Small intestine (tissue), 16 donors: ENCODE measurements around the gene RABEP2. TPM values are rescaled to one million over a fixed set of nuclear protein-coding genes. Genes with fewer than 3 reads are reported as not detected.
A peak's percentile ranks its signal among the peaks of the same experiment; 100 is the strongest.
"Not testable (repeated sequence)": the region's sequence is repeated elsewhere in the genome, so short reads cannot be mapped to it uniquely, and the experiment has no call there.

Experiments
- DNase-seq, 2 donors: peaks; one replicate each; pipeline versions ENCODE4 v3.0.0 to v3.0.0-alpha.2; 2013
- FAIRE-seq: peaks from 2 replicates; lab custom pipeline; 2012; peaks lifted over from hg19 to GRCh38; lab: Jason Lieb, UNC
- H3K27ac ChIP-seq, 3 donors: one replicate each; pipeline ENCODE4 v1.5.1; 2013; ENCODE audit warnings: low read length in 2 of 3, mild to moderate bottlenecking in 2 of 3, control low read depth in 1 of 3, inconsistent platforms in 1 of 3, low read depth in 1 of 3, moderate library complexity in 1 of 3
- H3K27me3 ChIP-seq, 3 donors: one replicate each; pipeline ENCODE4 v1.6.1; 2013; ENCODE audit warnings: low read length in 3 of 3, inconsistent platforms in 1 of 3; ENCODE audit not compliant: control insufficient read depth in 3 of 3, insufficient read depth in 3 of 3
- H3K36me3 ChIP-seq, 3 donors: one replicate each; pipeline ENCODE4 v1.6.1; 2013; ENCODE audit warnings: low read length in 3 of 3, inconsistent platforms in 1 of 3, low read depth in 1 of 3, mild to moderate bottlenecking in 1 of 3, moderate library complexity in 1 of 3; ENCODE audit not compliant: control insufficient read depth in 3 of 3, insufficient read depth in 2 of 3
- H3K4me1 ChIP-seq, 3 donors: one replicate each; pipeline ENCODE4 v1.6.1; 2013; ENCODE audit warnings: low read length in 2 of 3, inconsistent platforms in 1 of 3, low read depth in 1 of 3, mild to moderate bottlenecking in 1 of 3, moderate library complexity in 1 of 3; ENCODE audit not compliant: control insufficient read depth in 3 of 3, insufficient read depth in 2 of 3
- H3K4me3 ChIP-seq, 3 donors: one replicate each; pipeline ENCODE4 v1.5.1; 2013; ENCODE audit warnings: low read length in 3 of 3, control low read depth in 1 of 3, inconsistent platforms in 1 of 3, low read depth in 1 of 3, mild to moderate bottlenecking in 1 of 3, moderate library complexity in 1 of 3
- H3K9me3 ChIP-seq, 2 donors: one replicate each; pipeline ENCODE4 v1.6.1; 2013; ENCODE audit warnings: low read depth in 1 of 2, low read length in 1 of 2; ENCODE audit not compliant: control insufficient read depth in 2 of 2, insufficient read depth in 1 of 2
- WGBS, 3 donors: extraction: QIAGEN DNeasy Blood & Tissue Kit; methylation state at CpG; one replicate each; pipeline ENCODE4 v1.1.7; 2013; 5-methylcytosine and 5-hydroxymethylcytosine counted together
- long read RNA-seq, 10 donors: transcript quantifications; one replicate each; lab custom pipeline, GENCODE V29; 2026
- polyA plus RNA-seq, 4 donors: library from polyadenylated mRNA; stranded (reverse) in 3 of 4; unstranded in 1 of 4; fragments of 200-250 nt in 3 of 4; fragments of 120-200 nt in 1 of 4; gene quantifications; one replicate each; pipeline versions ENCODE4 v1.2.1 to v1.2.3, GENCODE V29; 2013
- donor health status: healthy with polysubstance abuse.
- donor health status: control.
- donor health status: control.
- donor health status: Bipolar disorder and iron deficiency.
- donor health status: healthy.

RABEP2 gene, protein sequence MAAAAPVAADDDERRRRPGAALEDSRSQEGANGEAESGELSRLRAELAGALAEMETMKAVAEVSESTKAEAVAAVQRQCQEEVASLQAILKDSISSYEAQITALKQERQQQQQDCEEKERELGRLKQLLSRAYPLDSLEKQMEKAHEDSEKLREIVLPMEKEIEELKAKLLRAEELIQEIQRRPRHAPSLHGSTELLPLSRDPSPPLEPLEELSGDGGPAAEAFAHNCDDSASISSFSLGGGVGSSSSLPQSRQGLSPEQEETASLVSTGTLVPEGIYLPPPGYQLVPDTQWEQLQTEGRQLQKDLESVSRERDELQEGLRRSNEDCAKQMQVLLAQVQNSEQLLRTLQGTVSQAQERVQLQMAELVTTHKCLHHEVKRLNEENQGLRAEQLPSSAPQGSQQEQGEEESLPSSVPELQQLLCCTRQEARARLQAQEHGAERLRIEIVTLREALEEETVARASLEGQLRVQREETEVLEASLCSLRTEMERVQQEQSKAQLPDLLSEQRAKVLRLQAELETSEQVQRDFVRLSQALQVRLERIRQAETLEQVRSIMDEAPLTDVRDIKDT
- polyA plus RNA-seq = 10 to 100 TPM; 26.5 to 55.7 (median 29.8) TPM
- long read RNA-seq, donor 1 = 0 reads
- long read RNA-seq, donor 2, partial matches to known transcripts = 6 of 6 reads
- long read RNA-seq, donor 2, other reads (novel, unspliced or antisense) = 0 of 6 reads
- long read RNA-seq, donor 3, partial matches to known transcripts = 0 of 2 reads
- long read RNA-seq, donor 3, other reads (novel, unspliced or antisense) = 0 of 2 reads
- long read RNA-seq, donor 4 = 0 reads
- long read RNA-seq, donor 5, partial matches to known transcripts = 7 of 7 reads
- long read RNA-seq, donor 5, other reads (novel, unspliced or antisense) = 0 of 7 reads
- long read RNA-seq, donor 6, partial matches to known transcripts = 0 of 3 reads
- long read RNA-seq, donor 6, other reads (novel, unspliced or antisense) = 0 of 3 reads
- long read RNA-seq, donor 7, partial matches to known transcripts = 0 of 7 reads
- long read RNA-seq, donor 7, other reads (novel, unspliced or antisense) = 6 of 7 reads
- long read RNA-seq, donor 8 = 0 reads
- long read RNA-seq, donor 9 = 0 reads
- long read RNA-seq, donor 10, partial matches to known transcripts = 19 of 20 reads
- long read RNA-seq, donor 10, other reads (novel, unspliced or antisense) = 0 of 20 reads

DNA sequence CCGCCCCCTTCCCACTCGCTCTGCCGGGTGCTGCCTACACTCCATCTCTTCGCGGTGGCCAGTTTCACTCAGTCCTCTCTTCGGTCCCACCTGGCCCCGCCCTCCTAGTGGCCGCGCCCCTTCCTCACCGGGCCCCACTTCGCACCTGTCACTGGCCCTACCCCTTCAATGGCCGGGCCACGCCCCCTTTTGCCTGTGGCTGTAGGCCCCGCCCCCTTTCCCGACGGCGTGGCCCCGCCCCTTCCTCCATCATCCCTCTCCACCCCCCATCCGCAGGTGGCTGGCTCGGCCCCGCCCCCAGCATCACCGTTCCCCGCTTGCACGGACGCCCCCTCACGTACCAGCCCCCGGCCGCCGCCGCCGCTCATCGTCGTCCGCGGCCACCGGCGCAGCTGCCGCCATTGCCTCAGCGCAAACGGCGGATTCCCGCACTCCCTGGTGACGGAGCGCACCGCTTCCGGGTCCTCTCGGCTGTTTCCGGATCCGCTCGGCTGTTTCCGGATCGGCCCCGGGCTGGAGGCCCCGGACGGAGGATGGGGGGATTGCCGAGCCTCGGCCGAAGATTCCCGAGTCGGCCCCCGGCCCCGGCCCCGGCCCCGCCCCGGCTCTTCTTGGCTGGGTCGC lies at the start of gene RABEP2:
RABEP2 (minus strand) TSS at position 477 of the 624 bp plus-strand sequence; CDS start at position 402, 75 bp downstream.
- H3K27ac ChIP-seq = peak within 1 kb of the TSS; percentile 98 to 99 (median 98)
- peaks cover 0 to 20% (median under 1%) of the 10 kb centered on the region in 3 donors for H3K36me3 ChIP-seq
- peaks cover 0 to 16% (median 4%) of the 10 kb centered on the region in 3 donors for H3K4me1 ChIP-seq
- no peaks in the 10 kb centered on the region for H3K27me3 ChIP-seq
- H3K4me3 ChIP-seq = peak within 1 kb of the TSS; percentile 82 to 91 (median 86)
- H3K9me3 ChIP-seq = no peaks in the 10 kb centered on the region
- DNase-seq (peak; percentile 99), FAIRE-seq (no peak)
- 0 to 1% (median 1%) methylated on average over 50 to 66 of the region's 66 CpGs for WGBS, 3 donors

DNA sequence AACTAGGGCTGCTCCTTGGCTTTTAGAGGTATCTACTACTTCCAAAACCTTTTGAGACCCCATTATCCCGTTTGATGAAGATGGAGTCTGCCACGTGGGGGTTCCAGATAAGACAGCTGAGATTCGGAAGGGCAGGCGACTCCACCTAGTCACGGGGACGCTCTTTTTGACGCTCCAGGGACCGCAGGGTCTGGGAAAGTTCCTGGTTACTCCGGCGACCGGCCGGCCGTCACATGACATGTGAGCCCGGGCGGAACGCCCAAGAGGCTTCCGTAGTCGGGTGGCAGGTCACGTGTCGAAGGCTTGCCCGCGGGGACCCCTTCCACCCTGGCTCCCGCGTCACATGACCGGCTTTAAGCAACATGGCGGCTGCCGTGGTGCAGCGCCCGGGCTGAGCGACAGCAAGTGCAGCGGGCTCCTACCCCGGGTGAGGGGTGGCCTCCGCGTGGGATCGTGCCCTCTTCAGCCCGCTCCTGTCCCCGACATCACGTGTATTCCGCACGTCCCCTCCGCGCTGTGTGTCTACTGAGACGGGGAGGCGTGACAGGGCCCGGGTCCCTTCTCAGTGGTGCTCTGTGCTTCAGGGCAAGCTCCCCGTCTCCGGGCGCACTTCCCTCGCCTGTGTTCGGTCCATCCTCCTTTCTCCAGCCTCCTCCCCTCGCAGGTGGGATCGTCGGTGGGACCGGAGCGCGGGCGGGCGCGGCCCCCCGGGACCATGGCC lies 49.6 kb upstream of the RABEP2 start, which contains the start of gene SPNS1:
SPNS1 (plus strand) TSS at position 342 of the 721 bp plus-strand sequence; CDS start at position 716, 374 bp downstream.
- Histone ChIP-seq H3K4me1 (peaks cover 2 to 10% (median 5%) of the 10 kb centered on the region in 3 donors), H3K4me3 (peak within 1 kb of the TSS; percentile 74 to 94 (median 90)), H3K27ac (peak within 1 kb of the TSS; percentile 57 to 91 (median 85)), H3K27me3 (no peaks in the 10 kb centered on the region), H3K9me3 (no peaks in the 10 kb centered on the region), H3K36me3 (peaks cover 0 to 22% (median 0%) of the 10 kb centered on the region in 3 donors)
- DNase-seq (peak; percentile 96 to 97), FAIRE-seq (no peak)
- 0 to 1% (median 1%) methylated on average over 59 to 60 of the region's 60 CpGs for WGBS, 3 donors

DNA sequence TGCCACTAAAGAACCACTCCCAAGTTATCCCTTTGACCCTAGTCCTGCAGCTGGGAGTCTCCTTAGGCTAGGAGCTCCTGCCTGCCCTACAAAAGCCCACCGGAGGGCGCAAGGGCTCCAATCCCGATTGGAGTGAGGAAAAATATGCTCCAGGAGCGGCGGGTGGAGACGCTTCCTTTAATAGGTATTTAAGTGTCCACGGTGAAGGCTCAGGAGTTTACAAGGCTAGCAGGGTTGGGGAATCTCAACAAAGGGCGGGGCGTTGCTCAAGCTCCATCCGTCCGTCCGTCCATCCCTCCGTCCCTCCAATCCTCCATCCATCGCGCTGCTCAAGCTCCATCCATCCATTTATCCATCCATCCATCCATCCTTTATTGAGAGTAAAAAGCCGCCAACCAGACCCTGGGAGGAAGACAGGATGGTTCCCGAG lies 49.0 kb upstream of the RABEP2 start:
- peaks cover 0 to 17% (median 0%) of the 10 kb centered on the region in 3 donors for H3K36me3 ChIP-seq
- H3K9me3 ChIP-seq = no peaks in the 10 kb centered on the region
- peaks cover 2 to 10% (median 5%) of the 10 kb centered on the region in 3 donors for H3K4me1 ChIP-seq
- peak; percentile 53 to 75 for DNase-seq
- peak overlapping the region; percentile 39 to 94 (median 90) for H3K4me3 ChIP-seq
- 0 to 2% (median 1%) methylated on average over 17 of the region's 17 CpGs for WGBS, 3 donors
- H3K27me3 ChIP-seq = no peaks in the 10 kb centered on the region
- peak overlapping the region; percentile 57 to 91 (median 85) for H3K27ac ChIP-seq
- no peak for FAIRE-seq

DNA sequence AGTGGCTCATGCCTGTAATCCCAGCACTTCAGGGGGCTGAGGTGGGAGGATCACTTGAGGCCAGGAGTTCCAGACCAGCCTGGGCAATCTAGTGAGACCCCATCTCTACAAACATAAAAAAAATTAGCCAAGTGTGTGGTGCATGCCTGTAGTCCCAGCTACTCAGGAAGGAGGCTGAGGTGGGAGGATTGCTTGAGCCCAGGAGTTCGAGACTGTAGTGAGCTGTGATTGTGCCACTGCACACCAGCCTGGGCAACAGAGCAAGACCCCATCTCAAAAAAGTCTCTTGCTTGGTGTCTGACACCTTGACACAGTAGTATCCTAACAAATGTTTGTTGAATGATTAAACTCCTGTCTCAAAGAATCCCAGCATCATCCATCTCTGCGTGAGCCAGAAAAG lies 44.7 kb upstream of the RABEP2 start:
- not testable (repeated sequence) for FAIRE-seq, H3K9me3 ChIP-seq, H3K4me3 ChIP-seq, DNase-seq, H3K27ac ChIP-seq, H3K27me3 ChIP-seq, H3K4me1 ChIP-seq
- peaks cover 0 to 11% (median 4%) of the 10 kb centered on the region in 3 donors for H3K36me3 ChIP-seq
- 86 to 96% (median 89%) methylated on average over 2 of the region's 2 CpGs for WGBS, 3 donors

DNA sequence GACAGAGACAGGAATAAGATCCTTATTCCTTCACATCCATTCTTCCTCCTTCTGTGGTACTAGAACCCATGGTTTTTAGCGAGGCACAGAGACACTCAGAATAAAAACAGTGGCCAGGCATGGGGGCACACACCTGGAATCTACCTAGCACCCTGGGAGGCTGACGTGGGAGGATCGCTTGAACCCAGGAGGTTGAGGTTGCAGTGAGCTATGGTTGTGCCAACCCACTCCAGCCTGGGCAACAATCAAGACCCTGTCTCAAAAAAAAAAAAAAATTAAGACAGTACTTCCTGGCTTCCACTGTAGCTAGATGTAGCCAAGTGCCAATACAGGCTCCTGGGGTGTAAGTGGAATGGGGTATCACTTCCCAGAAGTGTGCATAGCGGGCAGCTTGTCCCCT lies 42.1 kb upstream of the RABEP2 start:
- DNase-seq = no peak
- no peaks in the 10 kb centered on the region for H3K4me1 ChIP-seq
- WGBS, 3 donors = 90 to 92% (median 91%) methylated on average over 4 of the region's 4 CpGs
- peaks cover 3 to 35% (median 14%) of the 10 kb centered on the region in 3 donors for H3K36me3 ChIP-seq
- FAIRE-seq = no peak
- H3K27ac ChIP-seq = no peak overlapping the region
- no peaks in the 10 kb centered on the region for H3K27me3 ChIP-seq
- no peaks in the 10 kb centered on the region for H3K9me3 ChIP-seq
- H3K4me3 ChIP-seq = no peak overlapping the region

DNA sequence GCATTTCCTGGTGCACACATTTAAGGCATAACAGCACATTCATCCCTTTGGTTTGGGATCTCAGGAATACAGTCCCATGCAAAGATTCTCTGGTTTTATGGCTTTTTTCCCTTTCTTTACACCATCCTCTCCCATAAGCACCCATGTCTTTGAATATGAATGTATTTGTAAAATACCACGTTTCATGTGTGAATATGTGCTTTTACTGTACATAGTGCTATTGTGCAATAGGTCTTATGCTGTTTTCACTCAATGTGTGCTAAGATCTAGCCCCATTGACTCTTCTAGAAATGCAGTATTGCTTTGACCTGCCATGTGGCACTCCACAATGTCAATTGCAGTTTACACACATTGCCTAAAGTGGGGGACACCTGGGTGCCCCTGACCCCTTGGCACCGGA lies 39.5 kb upstream of the RABEP2 start:
- H3K4me1 ChIP-seq = no peaks in the 10 kb centered on the region
- no peaks in the 10 kb centered on the region for H3K9me3 ChIP-seq
- H3K36me3 ChIP-seq = peaks cover 12 to 49% (median 17%) of the 10 kb centered on the region in 3 donors
- no peak overlapping the region for H3K27ac ChIP-seq
- FAIRE-seq (no peak), DNase-seq (no peak)
- 92 to 100% (median 93%) methylated on average over 2 of the region's 2 CpGs for WGBS, 3 donors
- H3K4me3 ChIP-seq = no peak overlapping the region
- H3K27me3 ChIP-seq = no peaks in the 10 kb centered on the region

DNA sequence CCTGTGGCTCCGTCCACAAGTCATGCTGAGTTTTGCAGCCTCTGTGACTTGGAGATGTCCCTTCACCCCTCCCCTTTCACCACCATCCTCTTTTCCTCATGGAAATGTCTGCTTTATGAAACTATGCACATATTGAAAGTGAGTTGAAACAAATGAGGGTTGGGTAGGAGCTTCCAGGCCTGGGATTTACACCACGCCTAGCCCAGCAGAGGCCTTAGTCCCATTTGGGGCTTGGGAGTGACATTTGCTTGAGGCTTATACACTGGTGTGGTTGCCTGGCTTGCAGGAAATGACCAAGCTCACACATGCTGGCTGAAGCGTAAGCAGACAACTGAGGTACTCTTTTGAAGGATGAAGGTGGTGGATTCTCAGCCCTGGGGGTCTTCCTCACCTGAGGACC lies 39.0 kb upstream of the RABEP2 start:
- no peak overlapping the region for H3K4me3 ChIP-seq
- no peaks in the 10 kb centered on the region for H3K4me1 ChIP-seq
- no peaks in the 10 kb centered on the region for H3K27me3 ChIP-seq
- FAIRE-seq (no peak), DNase-seq (no peak)
- no peaks in the 10 kb centered on the region for H3K9me3 ChIP-seq
- no peak overlapping the region for H3K27ac ChIP-seq
- 75 to 93% (median 93%) methylated on average over 3 of the region's 3 CpGs for whole genome bisulfite sequencing, 3 donors
- peaks cover 12 to 51% (median 17%) of the 10 kb centered on the region in 3 donors for H3K36me3 ChIP-seq
